Medulla oblongata (tissue), 1 donor: ENCODE data around the gene LCTL.
"Not testable (repeated sequence)": the region's sequence is repeated elsewhere in the genome, so short reads cannot be mapped to it uniquely, and the experiment has no call there.

ENCODE experiments used
- DNase-seq: peaks from one replicate; pipeline ENCODE4 v3.0.0-alpha.2; 2015; ENCODE audit errors: extremely low spot score

LCTL gene

GRCh38 chr15:66591322-66591862, 25.6 kb upstream of the LCTL start:
- DNase-seq = no peak

DNA sequence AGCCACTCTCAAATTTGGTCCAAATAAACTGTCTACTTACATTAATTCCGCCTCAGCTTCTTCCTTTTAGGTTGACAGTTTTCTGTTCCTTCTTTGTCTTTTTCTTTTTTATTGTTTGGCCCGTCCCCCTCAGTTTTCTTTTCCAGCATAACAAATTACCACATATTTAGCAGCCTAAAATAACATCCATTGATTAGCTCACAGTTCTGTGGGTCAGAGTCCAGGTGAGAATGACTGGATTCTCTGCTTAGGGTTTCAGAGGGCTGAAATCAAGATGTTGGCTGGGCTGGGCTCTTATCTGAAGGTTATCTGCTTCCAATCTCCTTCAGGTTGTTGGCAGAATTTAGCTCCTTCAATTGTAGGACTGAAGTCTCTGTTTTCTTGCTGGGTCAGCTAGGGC, 24.6 kb upstream of the LCTL start:
- DNase-seq = no peak

GRCh38 chr15:66589429-66589828, 23.6 kb upstream of the LCTL start:
- DNase-seq = not testable (repeated sequence)

DNA sequence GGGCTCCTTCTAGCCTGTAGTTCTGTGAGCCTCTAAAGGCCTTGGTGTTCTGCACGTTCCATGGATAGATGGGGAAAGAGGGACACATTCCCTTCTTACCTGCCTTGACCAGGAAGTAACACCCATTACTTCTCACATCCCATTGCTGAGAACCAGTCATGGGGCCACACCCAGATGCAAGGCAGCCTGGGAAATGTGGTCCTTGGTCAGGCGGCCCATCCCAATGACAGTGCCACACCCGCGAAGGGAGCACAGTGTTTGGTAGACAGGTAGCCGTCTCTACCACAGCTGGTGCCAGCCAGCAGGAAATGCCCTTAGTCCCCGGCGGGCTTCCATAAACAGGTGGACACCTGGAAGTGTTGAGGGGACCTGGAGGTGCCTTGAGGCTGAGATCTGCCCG, 23.2 kb upstream of the LCTL start:
- DNase-seq = no peak

DNA sequence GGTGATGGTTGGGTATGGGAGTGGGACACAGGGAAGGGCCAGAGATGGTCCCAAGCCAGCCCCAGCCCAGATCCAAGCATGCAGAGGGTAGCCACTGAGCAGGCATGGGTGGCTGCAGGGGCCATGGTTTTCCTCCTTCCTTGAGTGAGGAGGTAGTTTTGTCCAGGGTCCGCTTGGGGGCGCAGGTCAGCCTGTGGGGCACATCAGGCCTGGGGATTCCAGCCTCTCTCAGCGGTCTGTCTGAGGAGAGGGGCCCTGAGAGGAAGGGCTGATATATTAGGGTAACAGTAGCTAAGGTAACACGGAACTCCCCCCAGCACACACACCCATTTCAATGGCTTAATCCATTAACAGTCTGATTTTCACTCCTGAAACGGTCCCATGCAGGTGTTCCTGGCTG, 22.7 kb upstream of the LCTL start:
- no peak for DNase-seq

GRCh38 chr15:66587749-66588148, 22.0 kb upstream of the LCTL start:
- no peak for DNase-seq

- no peak for DNase-seq
These were observed 21.2 kb upstream of the LCTL start for GRCh38 chr15:66587020-66587419.

GRCh38 chr15:66586155-66586976, 20.6 kb upstream of the LCTL start:
- DNase-seq = no peak

GRCh38 chr15:66581972-66582537, 16.3 kb upstream of the LCTL start:
- no peak for DNase-seq

- peak; percentile 13 for DNase-seq
These were observed 14.8 kb upstream of the LCTL start for GRCh38 chr15:66580643-66581042.

GRCh38 chr15:66578286-66578875, 12.6 kb upstream of the LCTL start:
- DNase-seq = no peak

DNA sequence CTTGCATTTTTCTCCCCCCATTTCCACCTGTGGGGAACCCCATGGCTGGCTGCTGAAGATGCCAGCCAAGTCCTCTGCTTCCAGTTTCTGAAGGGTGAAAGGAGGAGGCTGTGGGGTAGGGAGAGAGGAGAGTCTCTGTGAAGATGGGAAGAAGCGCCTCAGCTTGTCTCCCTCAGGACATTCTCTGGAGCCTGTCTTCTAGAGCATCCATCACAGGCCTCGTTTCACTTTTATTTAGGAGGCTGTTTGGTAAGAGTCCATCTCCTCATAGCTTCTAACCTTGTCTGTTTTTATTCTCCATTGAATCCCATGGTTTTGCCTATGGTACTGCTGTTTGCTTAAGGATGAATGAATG, 8.8 kb upstream of the LCTL start:
- DNase-seq = no peak

DNA sequence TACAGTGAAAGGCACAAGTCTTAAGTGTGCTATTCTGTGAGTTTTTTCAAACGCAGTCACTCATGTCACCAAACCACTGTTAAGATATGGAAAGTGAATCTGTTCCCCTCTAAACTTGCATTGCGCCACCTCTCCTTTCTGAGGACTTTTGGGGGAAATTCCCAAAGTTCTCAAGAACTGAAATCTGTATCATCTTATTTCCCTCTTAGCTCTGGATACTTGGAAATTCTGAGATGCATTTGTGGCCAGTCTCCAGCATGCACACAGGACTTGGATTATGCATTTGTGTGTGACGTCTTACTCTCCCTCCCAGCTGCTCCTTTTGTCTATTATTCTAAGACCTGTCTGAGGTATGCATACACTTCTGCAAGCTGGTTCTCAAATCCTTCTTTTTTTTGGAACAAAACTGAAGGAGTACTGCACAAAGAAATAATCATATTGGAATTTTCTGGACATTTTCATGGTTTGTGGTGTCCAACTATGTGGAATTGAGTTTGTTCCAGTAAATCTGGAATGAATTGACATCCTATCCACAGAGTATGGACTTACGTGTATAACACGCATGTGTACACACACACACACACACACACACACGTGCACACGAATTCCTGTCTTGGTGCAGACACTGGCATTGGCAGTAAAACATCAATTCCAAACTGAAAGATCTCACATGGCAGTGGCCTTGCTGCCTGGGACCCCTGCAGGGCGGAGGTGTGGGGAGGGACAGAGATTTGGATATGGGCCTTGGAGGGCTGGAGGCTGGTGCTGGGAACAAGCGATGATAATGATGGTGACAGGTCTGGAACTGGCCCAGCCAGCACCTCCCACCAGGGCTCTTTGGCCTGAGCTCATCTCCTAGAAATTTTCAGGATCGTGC, 8.2 kb upstream of the LCTL start:
- DNase-seq = no peak

DNA sequence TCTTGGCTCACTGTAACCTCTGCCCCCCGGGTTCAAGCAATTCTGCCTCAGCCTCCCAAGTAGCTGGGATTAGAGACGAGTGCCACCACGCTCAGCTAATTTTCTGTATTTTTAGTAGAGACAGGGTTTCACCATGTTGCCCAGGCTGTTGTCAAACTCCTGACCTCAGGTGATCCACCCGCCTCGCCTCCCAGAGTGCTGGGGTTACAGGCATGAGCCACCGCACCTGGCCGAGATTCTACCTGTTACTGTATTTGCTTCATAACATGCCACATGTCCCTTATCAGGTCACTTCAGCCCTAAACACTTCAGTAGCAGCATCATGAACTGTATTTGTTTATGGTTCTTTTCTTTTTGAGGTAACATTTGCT, 7.5 kb upstream of the LCTL start:
- DNase-seq = no peak

DNA sequence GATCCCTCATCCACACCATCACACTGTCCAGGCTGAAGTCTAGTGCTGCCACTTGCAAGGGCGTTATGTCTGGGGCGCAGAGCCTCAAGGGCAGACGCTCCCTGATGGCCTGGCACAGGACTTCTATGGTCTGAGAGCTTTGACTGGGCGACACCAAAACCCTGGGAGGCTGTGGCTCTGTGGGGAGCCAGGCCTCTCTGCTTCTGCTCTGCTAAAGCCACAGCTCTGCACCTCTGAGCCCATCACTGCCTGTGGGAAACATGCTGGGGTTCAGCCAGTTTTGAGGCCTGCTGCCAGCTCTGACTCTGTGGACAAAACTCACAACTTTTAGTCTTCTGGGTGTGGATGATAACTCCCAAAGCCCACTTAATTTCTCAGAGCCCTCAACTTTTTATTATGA, 6.3 kb upstream of the LCTL start:
- no peak for DNase-seq

DNA sequence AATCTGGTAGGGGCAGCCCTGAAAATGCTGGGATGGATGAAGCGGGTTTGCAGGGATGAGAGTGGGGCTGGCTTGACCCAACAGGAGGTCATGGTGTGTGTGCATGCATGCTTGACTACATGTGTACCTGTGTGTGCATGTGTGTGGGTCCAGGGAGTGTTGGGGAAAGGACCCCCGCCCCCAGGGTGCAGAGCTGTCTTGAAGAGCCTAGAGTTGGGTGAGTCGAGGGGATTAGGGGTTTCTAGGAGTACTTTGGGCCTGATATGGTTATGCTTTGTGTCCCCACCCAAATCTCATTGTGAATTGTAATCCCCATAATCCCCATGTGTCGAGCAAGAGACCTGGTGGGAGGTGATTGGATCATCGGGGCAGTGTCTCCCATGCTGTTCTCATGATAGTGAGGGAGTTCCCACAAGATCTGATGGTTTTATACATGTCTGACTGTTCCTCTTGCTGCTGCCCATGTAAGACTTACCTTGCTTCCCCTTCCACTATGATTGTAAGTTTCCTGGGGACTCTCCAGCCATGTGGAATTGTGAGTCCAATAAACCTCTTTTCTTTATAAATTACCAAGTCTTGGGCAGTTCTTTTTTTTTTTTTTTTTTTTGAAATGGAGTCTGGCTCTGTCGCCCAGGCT, 5.2 kb upstream of the LCTL start:
- no peak for DNase-seq

- DNase-seq = no peak
These were observed 4.5 kb upstream of the LCTL start for GRCh38 chr15:66570327-66570726.

GRCh38 chr15:66569461-66570137, 3.8 kb upstream of the LCTL start:
- DNase-seq = no peak

DNA sequence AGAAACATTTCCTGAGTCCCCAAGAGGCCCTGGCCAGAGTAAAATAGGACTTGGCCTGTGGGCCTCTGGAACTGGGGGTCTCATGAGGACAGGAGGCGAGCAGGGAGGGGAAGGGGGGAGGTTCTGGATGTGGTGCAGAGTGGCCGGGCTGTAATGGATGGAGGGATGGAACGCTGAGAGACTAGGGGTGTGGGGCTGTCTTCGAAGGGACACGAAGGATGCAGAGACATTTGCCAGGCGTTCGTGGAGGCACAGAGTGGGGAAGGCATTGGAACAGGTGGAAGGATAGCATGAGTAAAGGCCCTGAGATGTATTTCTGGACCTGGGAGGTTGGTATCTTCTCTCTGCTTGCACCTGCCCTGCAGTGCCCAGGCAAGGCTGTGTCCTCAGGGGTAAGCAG, 2.1 kb upstream of the LCTL start:
- DNase-seq = no peak

GRCh38 chr15:66566963-66567531, 1.2 kb upstream of the LCTL start:
- DNase-seq = peak; percentile 87

GRCh38 chr15:66565141-66565641, 607 bp downstream of the LCTL start:
- DNase-seq = no peak
